Measurements from ENCODE around the gene YPEL5.
"Not testable (repeated sequence)": the region's sequence is repeated elsewhere in the genome, so short reads cannot be mapped to it uniquely, and the experiment has no call there.

The YPEL5 gene

GRCh38 chr2:30146337-30147195 lies at the start of gene YPEL5:
Gene YPEL5 (plus strand): TSS chr2:30147007. CDS start chr2:30156652, 9,645 bp downstream.
- in situ Hi-C loops (cut with MboI; ENCODE audit: low sequenced_read_pairs): no loop called here

- in situ Hi-C loops (cut with MboI; ENCODE audit: low sequenced_read_pairs): no loop called here
Observed at GRCh38 chr2:30098266-30099005, 48.4 kb upstream of the YPEL5 start.

- in situ Hi-C loops (cut with MboI; ENCODE audit: low sequenced_read_pairs): not testable (repeated sequence)
Observed at GRCh38 chr2:30099366-30099765, 47.4 kb upstream of the YPEL5 start.

- in situ Hi-C loops (cut with MboI; ENCODE audit: low sequenced_read_pairs): not testable (repeated sequence)
Observed at GRCh38 chr2:30100691-30101090, 46.1 kb upstream of the YPEL5 start.

GRCh38 chr2:30104307-30104706 lies 42.5 kb upstream of the YPEL5 start:
- in situ Hi-C loops (cut with MboI; ENCODE audit: low sequenced_read_pairs): no loop called here

- in situ Hi-C loops (cut with MboI; ENCODE audit: low sequenced_read_pairs): no loop called here
Observed at GRCh38 chr2:30105556-30105955, 41.3 kb upstream of the YPEL5 start.

- in situ Hi-C loops (cut with MboI; ENCODE audit: low sequenced_read_pairs): no loop called here
Observed at GRCh38 chr2:30106543-30106942, 40.3 kb upstream of the YPEL5 start.

- in situ Hi-C loops (cut with MboI; ENCODE audit: low sequenced_read_pairs): no loop called here
Observed at GRCh38 chr2:30108192-30108591, 38.6 kb upstream of the YPEL5 start.

- in situ Hi-C loops (cut with MboI; ENCODE audit: low sequenced_read_pairs): no loop called here
Observed at GRCh38 chr2:30108851-30109250, 38.0 kb upstream of the YPEL5 start.

- in situ Hi-C loops (cut with MboI; ENCODE audit: low sequenced_read_pairs): no loop called here
Observed at GRCh38 chr2:30109856-30110255, 37.0 kb upstream of the YPEL5 start.

- in situ Hi-C loops (cut with MboI; ENCODE audit: low sequenced_read_pairs): no loop called here
Observed at GRCh38 chr2:30110773-30111172, 36.0 kb upstream of the YPEL5 start.

- in situ Hi-C loops (cut with MboI; ENCODE audit: low sequenced_read_pairs): not testable (repeated sequence)
Observed at GRCh38 chr2:30111186-30111585, 35.6 kb upstream of the YPEL5 start.

- in situ Hi-C loops (cut with MboI; ENCODE audit: low sequenced_read_pairs): no loop called here
Observed at GRCh38 chr2:30112561-30112960, 34.2 kb upstream of the YPEL5 start.

GRCh38 chr2:30113617-30114293 lies 33.1 kb upstream of the YPEL5 start:
- in situ Hi-C loops (cut with MboI; ENCODE audit: low sequenced_read_pairs): no loop called here

GRCh38 chr2:30115141-30115980 lies 31.4 kb upstream of the YPEL5 start:
- in situ Hi-C loops (cut with MboI; ENCODE audit: low sequenced_read_pairs): no loop called here

GRCh38 chr2:30115981-30116285 lies 30.9 kb upstream of the YPEL5 start:
- in situ Hi-C loops (cut with MboI; ENCODE audit: low sequenced_read_pairs): no loop called here

GRCh38 chr2:30122362-30122761 lies 24.4 kb upstream of the YPEL5 start:
- in situ Hi-C loops (cut with MboI; ENCODE audit: low sequenced_read_pairs): no loop called here

GRCh38 chr2:30127016-30127893 lies 19.6 kb upstream of the YPEL5 start:
- in situ Hi-C loops (cut with MboI; ENCODE audit: low sequenced_read_pairs): no loop called here

- in situ Hi-C loops (cut with MboI; ENCODE audit: low sequenced_read_pairs): no loop called here
Observed at GRCh38 chr2:30134582-30134981, 12.2 kb upstream of the YPEL5 start.

- in situ Hi-C loops (cut with MboI; ENCODE audit: low sequenced_read_pairs): no loop called here
Observed at GRCh38 chr2:30135541-30135940, 11.3 kb upstream of the YPEL5 start.

Measured in HL-60/S4 (cell line).